GM12891 (cell line): ENCODE data around the gene PALD1.

ENCODE experiments used
- DNase-seq: peaks from one replicate; pipeline ENCODE4 v3.0.0; 2011; ENCODE audit warnings: low spot score; ENCODE audit not compliant: insufficient read length
- FAIRE-seq: peaks from 2 replicates; lab custom pipeline; 2011; peaks lifted over from hg19 to GRCh38; lab: Jason Lieb, UNC
- PAX5 ChIP-seq: IDR thresholded peaks from 2 replicates; pipeline ENCODE4 v1.6.1; 2011; ENCODE audit warnings: low read length, moderate library complexity, mild to moderate bottlenecking; ENCODE audit not compliant: insufficient read depth, severe bottlenecking
- POLR2A ChIP-seq: IDR thresholded peaks from 2 replicates; pipeline ENCODE4 v1.6.1; 2011; ENCODE audit warnings: low read depth, low read length, control low read depth
- POLR2AphosphoS5 ChIP-seq: IDR thresholded peaks from 2 replicates; pipeline ENCODE4 v1.6.1; 2011; ENCODE audit warnings: low read depth, low read length, control low read depth
- POU2F2 ChIP-seq: IDR thresholded peaks from 2 replicates; pipeline ENCODE4 v1.6.1; 2011; ENCODE audit warnings: low read depth, mild to moderate bottlenecking, control low read depth, low read length, moderate library complexity
- SPI1 ChIP-seq: IDR thresholded peaks from 2 replicates; pipeline ENCODE4 v1.6.1; 2011; ENCODE audit warnings: low read depth, low read length, control low read depth
- TAF1 ChIP-seq: IDR thresholded peaks from 2 replicates; pipeline ENCODE4 v1.6.1; 2011; ENCODE audit warnings: low read depth, low read length, control low read depth

PALD1 gene

DNA sequence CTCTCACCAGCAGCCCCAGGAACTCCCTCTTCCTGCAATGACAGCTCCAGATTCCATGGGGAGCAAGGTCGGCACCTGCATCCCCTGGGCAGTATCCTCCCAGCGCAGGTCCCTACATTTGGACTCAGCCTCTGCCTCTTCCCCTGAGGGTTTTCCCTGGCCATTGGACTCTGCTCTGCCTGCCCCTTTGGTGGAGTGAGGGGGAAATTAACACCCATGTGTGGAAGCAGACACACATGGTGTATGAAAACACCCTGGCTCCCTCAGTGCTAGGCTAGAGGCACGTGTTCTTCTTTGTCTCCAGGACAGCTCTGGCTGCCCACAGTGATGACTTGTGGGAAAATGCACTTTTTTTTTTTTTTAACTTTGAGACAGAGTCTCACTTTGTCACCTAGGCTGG lies 115.6 kb downstream of the PALD1 start:
- FAIRE-seq (no peak), DNase-seq (no peak)
- TF ChIP-seq POLR2A: no peak
- no peak for TF ChIP-seq POLR2AphosphoS5
- TF ChIP-seq POU2F2: no peak
- TF ChIP-seq PAX5: no peak
- no peak for TF ChIP-seq TAF1
- TF ChIP-seq SPI1: no peak

DNA sequence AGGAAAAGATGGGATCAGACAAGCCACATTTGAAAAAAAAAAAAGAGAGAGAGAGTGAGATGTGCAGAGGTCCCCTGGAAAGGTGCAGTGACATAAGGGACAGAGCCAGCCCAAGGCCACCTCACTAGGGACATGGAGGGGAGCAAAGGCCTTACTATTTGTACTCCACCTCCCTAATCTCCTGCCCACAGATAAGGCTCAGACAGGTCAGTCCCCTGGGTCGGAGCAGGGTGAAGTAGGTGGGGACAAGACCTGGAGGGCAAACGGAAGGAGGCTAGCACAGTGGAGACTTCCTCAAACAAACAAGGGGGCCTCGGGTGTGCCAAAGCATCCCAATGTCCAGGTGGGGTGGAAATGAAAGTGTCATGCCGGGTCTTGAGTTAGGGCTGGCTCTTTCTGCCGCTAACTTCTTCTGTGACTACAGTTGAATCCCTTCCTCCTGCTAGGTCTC lies 117.0 kb downstream of the PALD1 start:
- DNase-seq (no peak), FAIRE-seq (no peak)
- TF ChIP-seq POLR2AphosphoS5: no peak
- no peak for TF ChIP-seq POU2F2
- TF ChIP-seq TAF1: no peak

DNA sequence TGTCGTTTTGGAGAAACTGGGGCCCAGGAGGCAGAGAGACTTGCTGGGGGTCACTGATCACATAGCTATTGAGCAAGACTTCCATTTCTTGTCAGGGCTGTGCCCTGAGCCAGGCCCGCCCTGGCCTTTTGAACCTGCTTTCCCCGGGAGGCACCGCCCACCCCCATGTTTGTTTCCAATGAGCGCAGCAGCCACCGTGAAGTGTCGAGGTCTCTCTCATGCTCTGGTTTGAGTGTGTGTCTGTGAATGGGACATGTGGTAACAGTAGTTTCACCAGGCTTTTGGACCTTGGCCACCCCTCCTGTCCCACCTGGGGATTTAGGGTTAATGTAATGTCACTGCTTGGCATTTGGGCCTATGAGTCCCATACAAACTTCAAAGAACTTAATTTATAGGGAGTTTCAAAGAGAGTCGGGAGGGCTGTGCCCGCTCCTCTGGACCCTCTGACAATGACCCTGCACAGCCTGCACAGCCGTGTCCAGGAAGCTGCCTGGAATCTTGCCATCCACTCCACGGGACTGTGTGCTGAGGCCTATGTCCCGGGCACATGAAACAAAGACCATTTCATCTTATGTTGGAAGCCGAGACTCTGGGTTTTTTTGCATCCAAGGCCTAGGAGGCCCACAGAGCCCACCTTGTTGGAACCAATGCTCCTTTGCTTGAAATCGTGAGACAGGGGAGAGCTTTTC lies 117.7 kb downstream of the PALD1 start:
- DNase-seq (no peak), FAIRE-seq (no peak)
- TF ChIP-seq TAF1: no peak
- TF ChIP-seq POU2F2: no peak
- TF ChIP-seq PAX5: no peak
- TF ChIP-seq POLR2A: no peak
- no peak for TF ChIP-seq SPI1
- TF ChIP-seq POLR2AphosphoS5: no peak

DNA sequence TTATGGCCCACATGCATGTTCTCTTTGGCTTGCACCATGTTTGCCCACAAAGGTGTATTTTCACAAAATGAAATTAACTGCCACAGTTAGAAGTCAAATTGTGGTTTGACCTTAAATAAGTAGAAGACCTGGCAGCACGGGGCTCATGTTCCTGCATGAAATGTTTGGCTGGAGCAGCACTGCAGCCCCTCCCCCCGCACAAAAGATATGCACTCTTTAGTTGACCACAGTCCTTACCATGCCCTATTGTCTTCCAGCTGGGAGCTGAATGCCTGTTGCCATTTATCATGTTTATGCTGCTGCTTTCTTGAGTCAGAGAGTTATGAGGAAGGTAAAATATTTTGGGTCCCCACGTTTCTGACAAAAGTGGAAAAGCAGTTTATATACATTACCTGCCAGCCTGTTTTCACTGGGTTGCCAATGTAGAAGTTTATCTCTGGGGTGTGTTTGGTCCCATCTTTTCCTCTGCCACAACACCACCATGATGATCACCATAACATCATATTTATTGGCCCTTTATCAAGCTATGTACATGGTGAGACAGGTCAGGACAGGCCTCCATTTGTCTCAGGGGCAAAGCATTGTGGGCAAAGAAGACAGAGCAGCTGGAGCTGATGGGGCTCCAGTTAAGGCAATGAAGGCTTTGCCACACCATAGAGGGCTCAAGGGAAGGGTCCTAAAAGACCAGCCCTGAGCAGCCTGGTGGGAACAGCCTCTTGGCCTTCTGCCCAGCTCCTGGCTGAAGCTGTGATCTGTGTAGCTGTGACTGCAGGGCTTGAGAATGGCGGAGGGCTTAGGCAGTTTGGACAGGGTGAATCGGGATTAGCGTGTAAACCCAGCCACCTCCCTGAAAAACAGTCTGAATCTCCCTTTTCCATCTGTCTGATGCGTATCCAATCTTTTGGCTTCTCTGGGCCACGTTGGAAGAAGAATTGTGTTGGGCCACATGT lies 118.6 kb downstream of the PALD1 start:
- TF ChIP-seq TAF1 (no peak), PAX5 (no peak)
- DNase-seq (no peak), FAIRE-seq (no peak)

DNA sequence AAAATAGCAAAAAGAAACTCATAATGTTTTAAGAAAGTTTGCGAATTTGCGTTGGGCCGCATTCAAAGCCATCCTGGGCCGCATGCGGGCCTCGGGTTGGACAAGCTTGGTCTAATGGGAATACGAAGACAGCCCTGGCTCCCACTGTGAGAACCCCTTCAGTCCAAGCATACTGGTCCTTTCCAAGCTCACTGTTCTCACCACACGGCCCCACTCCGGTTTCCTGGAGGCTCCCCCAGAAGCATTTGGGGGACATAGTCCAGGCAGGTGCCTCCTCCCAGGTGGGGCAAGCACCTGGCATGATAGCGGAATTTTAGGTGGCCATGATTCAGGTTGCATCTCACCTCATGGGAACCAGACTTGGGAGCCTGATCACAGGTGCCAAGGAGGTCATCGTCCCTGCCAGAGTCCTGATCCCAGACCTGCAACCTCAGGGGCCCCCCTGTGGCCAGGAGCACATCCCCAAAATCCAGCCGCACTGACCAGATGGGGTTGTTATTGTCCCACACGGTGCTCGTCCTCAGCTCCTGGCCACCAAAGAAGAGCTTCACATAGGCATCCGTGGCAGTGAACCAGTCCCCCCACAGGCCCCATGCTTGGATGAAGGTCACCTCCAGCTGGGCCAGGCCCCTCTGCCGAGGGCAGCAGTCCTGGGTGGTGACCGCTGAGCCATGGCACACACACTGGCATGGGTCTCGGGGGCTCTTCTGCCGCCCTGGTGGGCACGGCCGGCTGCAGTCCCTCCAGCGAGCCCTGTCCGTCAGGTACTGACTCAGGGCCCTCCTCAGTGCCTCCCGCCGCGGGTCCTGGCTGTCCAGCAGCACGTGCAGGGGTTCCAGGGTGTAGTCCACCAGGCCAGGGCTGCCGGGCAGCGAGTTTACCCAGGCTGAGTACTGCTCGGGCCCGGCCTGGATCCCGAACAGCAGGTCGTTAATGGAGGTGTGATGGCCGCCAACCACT lies 119.6 kb downstream of the PALD1 start:
- no peak for FAIRE-seq
- TF ChIP-seq TAF1 (no peak), SPI1 (no peak), POLR2A (no peak), PAX5 (no peak), POLR2AphosphoS5 (no peak), POU2F2 (no peak)
- no peak for DNase-seq

DNA sequence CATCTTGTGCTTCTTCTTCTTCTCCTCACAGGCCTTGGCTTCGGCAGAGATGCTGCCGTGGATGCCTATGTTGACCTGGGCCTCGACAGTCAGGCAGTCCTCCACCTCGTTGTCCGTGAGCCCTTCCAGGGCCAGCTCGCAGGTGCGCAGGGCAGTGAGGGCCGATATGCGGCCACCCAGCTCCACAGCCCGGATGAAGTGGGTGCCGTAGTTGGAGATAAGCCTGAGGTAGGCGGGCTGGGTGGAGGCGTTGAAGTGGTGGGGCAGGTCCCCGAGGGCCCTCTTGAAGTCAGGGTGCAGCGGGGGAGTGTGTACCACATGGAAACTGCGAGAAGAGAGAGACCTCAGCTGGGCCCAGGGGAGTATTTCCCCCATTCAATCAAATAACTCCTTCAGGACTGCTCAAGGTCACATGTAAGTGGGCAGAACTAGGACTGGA lies 120.3 kb downstream of the PALD1 start:
- TF ChIP-seq SPI1 (no peak), PAX5 (no peak), POU2F2 (no peak)
- DNase-seq: no peak
- FAIRE-seq: no peak

DNA sequence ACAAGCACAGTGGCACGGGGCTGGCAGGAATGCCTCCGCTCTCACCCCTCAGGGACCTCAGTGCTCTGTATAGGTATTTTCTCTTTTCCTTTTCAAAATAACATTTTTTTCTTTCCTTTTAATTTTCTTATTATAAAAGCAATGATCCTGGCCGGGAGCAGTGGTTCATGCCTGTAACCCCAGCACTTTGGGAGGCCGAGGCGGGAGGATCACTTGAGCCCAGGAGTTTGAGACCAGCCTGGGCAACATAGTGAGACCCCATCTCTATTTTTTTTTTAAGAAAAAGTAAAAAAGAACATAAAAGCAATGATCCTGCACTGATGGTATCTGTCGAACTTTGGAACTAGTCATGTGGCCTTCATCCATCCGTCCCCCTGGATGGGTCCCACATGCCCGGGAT lies 120.8 kb downstream of the PALD1 start:
- no peak for DNase-seq
- TF ChIP-seq POLR2AphosphoS5: no peak
- no peak for FAIRE-seq

DNA sequence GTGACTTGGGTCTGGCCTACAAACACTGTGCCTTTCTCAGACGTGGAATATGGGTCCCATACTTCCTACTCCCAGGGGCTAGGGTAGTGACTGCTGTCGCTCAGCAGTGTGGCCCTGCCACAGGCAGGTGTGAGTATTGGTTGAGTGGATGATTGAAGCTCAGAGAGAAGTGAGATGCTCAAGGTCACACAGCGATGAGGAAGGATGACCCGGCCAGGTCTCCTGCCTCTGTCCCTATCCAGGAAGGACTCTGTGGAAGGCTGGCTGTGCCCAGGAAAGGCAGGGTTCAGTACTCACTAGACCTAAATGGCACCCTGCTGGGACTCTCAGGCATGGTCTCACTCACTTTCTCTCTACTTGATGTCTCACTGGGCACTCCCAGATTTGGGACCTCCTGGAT lies 121.2 kb downstream of the PALD1 start:
- no peak for TF ChIP-seq POLR2AphosphoS5
- FAIRE-seq (no peak), DNase-seq (no peak)

DNA sequence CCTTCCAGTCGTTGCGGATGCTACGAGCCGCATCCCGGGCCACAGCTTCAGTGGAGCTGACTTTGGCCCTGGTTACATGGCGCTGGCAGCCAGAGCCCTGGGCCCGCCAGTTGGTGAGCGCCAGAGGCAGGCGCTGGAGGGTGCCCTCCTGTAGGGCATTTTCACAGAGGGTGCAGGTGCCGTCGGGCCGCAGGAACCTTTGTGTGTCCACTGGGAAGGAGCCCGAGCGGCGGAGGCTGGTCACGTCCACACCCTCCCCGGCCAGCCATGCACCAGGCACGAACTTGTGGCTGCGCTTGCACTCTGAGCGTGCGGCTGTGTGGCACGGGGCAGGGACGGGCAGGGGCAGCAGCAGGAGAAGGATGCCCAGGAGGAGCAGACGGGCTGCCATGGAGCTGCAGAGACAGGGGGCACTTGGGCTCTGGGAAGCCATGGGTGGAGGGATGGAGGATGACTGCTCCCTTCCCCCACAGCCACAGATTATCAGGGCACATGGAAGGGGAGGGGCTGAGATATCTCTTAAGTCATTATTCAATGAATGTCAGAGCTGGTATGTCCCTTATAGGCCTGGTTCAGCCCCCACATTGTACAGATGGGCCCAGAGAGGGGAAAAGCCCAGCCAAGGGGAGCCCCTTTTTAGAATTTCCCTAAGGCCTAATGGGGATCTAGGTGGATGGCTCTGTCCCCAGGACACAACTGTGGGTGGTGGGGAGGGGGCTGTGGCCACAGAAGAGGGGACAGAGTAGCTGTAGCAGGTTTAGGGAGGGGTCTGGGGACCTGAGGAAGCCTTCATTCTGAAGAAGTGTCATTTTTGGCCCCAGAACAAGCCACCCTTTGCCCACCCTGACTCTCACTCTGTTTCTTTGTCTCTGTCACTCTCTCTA lies 122.2 kb downstream of the PALD1 start:
- FAIRE-seq: no peak

More for the DNA sequence above, 122.2 kb downstream of the PALD1 start:
- DNase-seq: no peak
- TF ChIP-seq POLR2AphosphoS5: no peak
- TF ChIP-seq POU2F2: no peak
- TF ChIP-seq TAF1: no peak
- no peak for TF ChIP-seq SPI1
- TF ChIP-seq PAX5: no peak
- no peak for TF ChIP-seq POLR2A
